K562 treated with DMSO at 1 percent for 4 hours (cell line): Measurements from ENCODE around the gene TRIM67. TPM values are rescaled to one million over a fixed set of nuclear protein-coding genes. Genes with fewer than 3 reads are reported as not detected.

ENCODE experiments used
- total RNA-seq: library from RNA; unstranded; fragments of 300-600 nt; gene quantifications from 2 replicates; pipeline ENCODE4 v1.2.3, GENCODE V29; 2022; ENCODE audit not compliant: insufficient read depth

Gene TRIM67
- 0.75 and 1.4 TPM in 2 replicates for total RNA-seq

DNA sequence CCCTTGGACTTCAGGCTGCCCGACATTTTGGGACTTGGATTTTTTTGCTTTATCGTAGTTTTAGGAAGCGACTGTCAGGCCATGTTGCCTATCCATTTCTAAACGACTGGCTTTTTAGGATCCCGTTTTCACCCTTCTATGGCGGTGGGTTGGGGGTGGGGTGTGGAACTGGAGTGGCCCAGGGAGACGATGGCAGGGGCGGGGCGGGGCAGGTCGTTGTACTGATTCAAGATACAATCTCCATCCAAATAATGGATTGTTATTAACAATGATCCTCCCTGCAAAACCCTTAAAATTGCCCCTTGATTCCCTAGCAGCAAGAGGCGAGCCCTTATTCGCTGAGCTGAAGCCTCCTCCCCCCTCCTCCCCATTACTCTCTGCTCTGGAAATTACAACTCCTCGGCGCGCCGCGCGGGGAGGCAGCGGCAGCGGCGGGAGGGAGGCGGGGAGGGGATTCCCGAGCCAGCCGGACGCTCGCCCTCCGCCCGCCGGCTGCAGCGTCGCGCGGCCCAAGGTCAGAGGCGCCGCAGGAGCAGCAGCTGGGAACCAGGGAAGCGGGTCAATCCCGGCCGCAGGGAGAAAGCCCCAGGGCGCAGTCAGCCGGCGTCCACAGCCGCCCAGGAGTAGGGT is at the start of gene TRIM67:
Gene TRIM67, plus strand, starts transcription at position 392 of the 630 bp plus-strand sequence. CDS start 912 bp downstream, outside the sequence.

DNA sequence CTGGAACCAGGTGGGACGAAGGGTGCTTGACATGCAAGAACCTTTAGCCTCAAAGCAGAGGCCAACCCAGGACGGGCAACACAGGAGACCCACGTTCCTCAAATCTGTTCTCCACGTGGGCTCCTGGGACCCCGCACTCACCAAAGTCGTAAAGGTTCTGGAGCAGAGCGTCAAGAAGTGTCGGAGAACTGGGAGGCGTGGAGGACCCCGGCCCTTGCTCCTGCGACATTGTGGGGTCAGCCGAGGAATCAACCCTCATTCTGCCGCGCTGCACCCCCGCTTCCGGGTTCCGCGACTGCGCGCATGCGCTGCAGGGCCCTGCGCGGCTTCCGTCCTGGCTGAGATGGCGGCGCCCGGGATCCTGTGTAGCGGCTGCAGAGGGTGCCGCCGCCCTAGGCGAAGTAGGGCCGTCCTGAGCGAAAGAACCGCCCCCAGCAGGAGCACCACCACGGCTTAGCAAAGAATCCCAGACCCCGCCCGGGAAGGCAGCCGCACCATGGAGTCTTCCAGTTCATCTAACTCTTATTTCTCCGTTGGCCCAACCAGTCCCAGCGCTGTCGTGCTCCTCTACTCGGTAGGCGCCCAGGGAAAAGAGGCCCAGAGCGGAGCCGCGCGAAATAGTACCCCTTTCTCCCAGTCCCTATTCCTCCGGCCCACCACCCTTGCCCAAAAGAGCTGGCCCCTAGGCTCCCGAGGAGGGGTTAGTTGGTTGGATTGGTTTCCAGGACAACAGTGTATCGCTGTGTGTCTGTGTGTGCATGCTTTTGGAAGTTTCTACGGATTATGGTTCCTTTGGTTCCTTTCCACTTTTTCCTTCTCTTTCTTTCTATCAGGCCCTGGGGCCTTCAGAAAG is 79.3 kb downstream of the TRIM67 start, which contains the start of gene GNPAT:
Gene GNPAT, plus strand, starts transcription at position 330 of the 853 bp plus-strand sequence. Its CDS starts 167 bp downstream, at position 497.

Other genes with a start within 250 kb of the TRIM67 start
- 4.3 and 13.2 TPM in 2 replicates for gene TTC13, start 183.2 kb upstream of the TRIM67 start, total RNA-seq
- 58.2 and 68.3 TPM in 2 replicates for gene ARV1, start 183.0 kb upstream of the TRIM67 start, total RNA-seq
- gene FAM89A, start 121.8 kb upstream of the TRIM67 start, total RNA-seq = 49.4 and 50.2 TPM in 2 replicates
- gene GNPAT, start 79.2 kb downstream of the TRIM67 start, total RNA-seq = 31.7 and 44.0 TPM in 2 replicates
- gene EXOC8, start 175.8 kb downstream of the TRIM67 start, total RNA-seq = 10.8 and 12.9 TPM in 2 replicates
- gene SPRTN, start 176.2 kb downstream of the TRIM67 start, total RNA-seq = 8.8 and 9.1 TPM in 2 replicates